K562 (cell line): Measurements from ENCODE around the gene ANAPC16. TPM values are rescaled to one million over a fixed set of nuclear protein-coding genes. Genes with fewer than 3 reads are reported as not detected.

Experiments used
- CHD7 ChIP-seq: fragments of 200-600 bp; sonication (generic); IDR thresholded peaks from one replicate; pipeline ENCODE4 v1.6.1; 2012; ENCODE audit warnings: mild to moderate bottlenecking, low read depth, low read length, inconsistent platforms
- FOXK1 ChIP-seq: sonication (generic); formaldehyde crosslinking; IDR thresholded peaks from 2 replicates; pipeline ENCODE4 v1.8.0; 2022; ENCODE audit warnings: missing genetic modification reagents, mild to moderate bottlenecking, borderline replicate concordance
- HDAC2 ChIP-seq: fragments of 450-650 bp; IDR thresholded peaks from 2 replicates; pipeline ENCODE4 v1.6.1; 2016; ENCODE audit warnings: mild to moderate bottlenecking
- MXI1 ChIP-seq: IDR thresholded peaks from 2 replicates; pipeline ENCODE4 v1.6.1; 2011; ENCODE audit warnings: low read depth, mild to moderate bottlenecking, improper control_type of control experiment, low read length
- MYBL2 ChIP-seq, 2 experiments: fragments of 450-650 bp in 1 of 2; sonication (generic) in 1 of 2; formaldehyde crosslinking in 1 of 2; IDR thresholded peaks; 2 replicates each; pipeline versions ENCODE4 v1.6.1 to v1.8.1; 2017 to 2022; ENCODE audit warnings: borderline replicate concordance in 1 of 2, inconsistent platforms in 1 of 2, low read depth in 1 of 2, mild to moderate bottlenecking in 1 of 2, missing genetic modification reagents in 1 of 2, moderate library complexity in 1 of 2
- POLR3G ChIP-seq: IDR thresholded peaks from 2 replicates; pipeline ENCODE4 v1.6.1; 2011; ENCODE audit not compliant: insufficient read length, insufficient replicate concordance; ENCODE audit errors: extremely low read depth
- PTTG1 ChIP-seq: fragments of 450-650 bp; IDR thresholded peaks from 2 replicates; pipeline ENCODE4 v1.6.1; 2016; ENCODE audit warnings: low read depth, mild to moderate bottlenecking, missing genetic modification characterization, missing compliant biosample characterization
- PYGO2 ChIP-seq: fragments of 450-650 bp; IDR thresholded peaks from 2 replicates; pipeline ENCODE4 v1.6.1; 2016; ENCODE audit warnings: mild to moderate bottlenecking, missing genetic modification characterization, moderate library complexity, missing compliant biosample characterization
- ZNF3 ChIP-seq: fragments of 250-450 bp; sonication (Bioruptor Pico); IDR thresholded peaks from 2 replicates; pipeline ENCODE4 v1.5.0; 2021; ENCODE audit warnings: mild to moderate bottlenecking, moderate library complexity
- polyA plus RNA-seq, 8 experiments: library from polyadenylated mRNA; depleted of rRNA in 4 of 8; stranded (reverse) in 5 of 8; unstranded in 3 of 8; fragments of >200 nt; fragmentation: Nextera tagmentation in 2 of 8; fragmentation: Illumina TruSeq in 1 of 8; extraction: Ambion mirVana in 2 of 8; extraction: Trizol in 1 of 8; gene quantifications; 2 replicates each; pipeline versions ENCODE4 v1.2.1 to v1.2.3, GENCODE V29; 2011 to 2014; ENCODE audit warnings: inconsistent platforms in 1 of 8, missing spikeins in 1 of 8
- total RNA-seq, 7 experiments: library from RNA; depleted of rRNA in 6 of 7; stranded (reverse); fragments of >200 nt in 6 of 7; fragmentation: Illumina TruSeq in 2 of 7; extraction: Trizol in 2 of 7; gene quantifications; 2 replicates each; pipeline versions ENCODE4 v1.2.1 to v1.2.3, GENCODE V29; 2011 to 2021; ENCODE audit warnings: low replicate concordance in 1 of 7
- TF ChIP-seq, protein P1 (sequence below): fragments of 250-450 bp; sonication (Bioruptor Pico); IDR thresholded peaks from 2 replicates; pipeline ENCODE4 v1.5.0; 2020; ENCODE audit warnings: mild to moderate bottlenecking
- TF ChIP-seq, protein P2 (sequence below): fragments of 250-450 bp; sonication (Bioruptor Pico); IDR thresholded peaks from 2 replicates; pipeline ENCODE4 v1.4.0; 2020

ANAPC16 gene
- total and polyA plus RNA-seq, 9 of the 15 experiments (the other 6 are each of a cell fraction or from before 2014, with no cell fraction given) = 42.6 to 208 (median 108) TPM

- TF ChIP-seq CHD7 = no peak
- 0 out of 2 replicates have a peak, but pooled peaks have one; percentile 56 for TF ChIP-seq HDAC2
- no peak for TF ChIP-seq POLR3G
- TF ChIP-seq, protein P1, sequence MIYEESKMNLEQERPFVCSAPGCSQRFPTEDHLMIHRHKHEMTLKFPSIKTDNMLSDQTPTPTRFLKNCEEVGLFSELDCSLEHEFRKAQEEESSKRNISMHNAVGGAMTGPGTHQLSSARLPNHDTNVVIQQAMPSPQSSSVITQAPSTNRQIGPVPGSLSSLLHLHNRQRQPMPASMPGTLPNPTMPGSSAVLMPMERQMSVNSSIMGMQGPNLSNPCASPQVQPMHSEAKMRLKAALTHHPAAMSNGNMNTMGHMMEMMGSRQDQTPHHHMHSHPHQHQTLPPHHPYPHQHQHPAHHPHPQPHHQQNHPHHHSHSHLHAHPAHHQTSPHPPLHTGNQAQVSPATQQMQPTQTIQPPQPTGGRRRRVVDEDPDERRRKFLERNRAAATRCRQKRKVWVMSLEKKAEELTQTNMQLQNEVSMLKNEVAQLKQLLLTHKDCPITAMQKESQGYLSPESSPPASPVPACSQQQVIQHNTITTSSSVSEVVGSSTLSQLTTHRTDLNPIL (CRISPR knock-in tag) = peak; percentile 4
- peak; percentile 69; the same call in 1 of the 2 replicates for TF ChIP-seq PYGO2 (tag)
- TF ChIP-seq, protein P2, sequence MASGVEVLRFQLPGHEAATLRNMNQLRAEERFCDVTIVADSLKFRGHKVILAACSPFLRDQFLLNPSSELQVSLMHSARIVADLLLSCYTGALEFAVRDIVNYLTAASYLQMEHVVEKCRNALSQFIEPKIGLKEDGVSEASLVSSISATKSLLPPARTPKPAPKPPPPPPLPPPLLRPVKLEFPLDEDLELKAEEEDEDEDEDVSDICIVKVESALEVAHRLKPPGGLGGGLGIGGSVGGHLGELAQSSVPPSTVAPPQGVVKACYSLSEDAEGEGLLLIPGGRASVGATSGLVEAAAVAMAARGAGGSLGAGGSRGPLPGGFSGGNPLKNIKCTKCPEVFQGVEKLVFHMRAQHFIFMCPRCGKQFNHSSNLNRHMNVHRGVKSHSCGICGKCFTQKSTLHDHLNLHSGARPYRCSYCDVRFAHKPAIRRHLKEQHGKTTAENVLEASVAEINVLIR (CRISPR knock-in tag) = peak; percentile 21; the same call in 1 of the 2 replicates
- no peak for TF ChIP-seq MYBL2 (IDR thresholded peaks at IDR 0.05; ENCODE audit: low read depth)
- TF ChIP-seq MYBL2 (CRISPR knock-in tag; IDR thresholded peaks at IDR 0.05; ENCODE audit: borderline replicate concordance) = no peak
- peak; percentile 60 for TF ChIP-seq ZNF3 (CRISPR knock-in tag)
- TF ChIP-seq MXI1 = no peak
- TF ChIP-seq PTTG1 (tag) = peak; percentile 42; the same call in 1 of the 2 replicates
- peak; percentile 45; the same call in 1 of the 2 replicates for TF ChIP-seq FOXK1 (CRISPR knock-in tag)
Measured at GRCh38 chr10:72276421-72277339, 60.9 kb downstream of the ANAPC16 start (continued).
